Activated CD4-positive, alpha-beta T cell treated with anti-CD3 and anti-CD28 coated beads, Interleukin-2, amount 50 U/mL, for 48 hours (primary cell): ENCODE data around the gene MATCAP1.
A peak's percentile ranks its signal among the peaks of the same experiment; 100 is the strongest.

Source experiments
- DNase-seq, 2 experiments: peaks; one replicate each; pipeline ENCODE4 v3.0.0-alpha.2; 2020

The MATCAP1 gene

GRCh38 chr16:67207249-67208091 is 23.7 kb upstream of the MATCAP1 start:
- no peak for DNase-seq

DNA sequence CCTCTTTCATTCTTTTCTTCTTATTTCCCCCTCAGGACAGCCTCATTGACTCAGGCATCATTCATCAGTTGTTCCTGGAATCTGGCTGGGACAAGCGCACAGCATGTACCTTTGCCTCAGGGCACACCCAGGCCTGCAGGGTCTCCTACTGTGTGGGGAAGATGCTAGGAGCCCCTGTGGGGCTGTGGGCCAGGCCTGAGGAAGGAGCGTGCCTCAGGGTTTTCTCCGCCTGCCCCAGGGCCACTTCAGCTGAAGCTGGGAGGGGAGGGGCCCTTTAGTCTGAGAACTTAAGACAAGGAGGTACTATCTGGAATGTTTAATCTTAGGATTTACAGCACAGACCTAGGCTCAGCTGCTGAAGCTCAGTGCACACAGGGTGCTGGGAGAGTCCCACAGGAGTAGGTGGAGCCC is 23.1 kb upstream of the MATCAP1 start:
- DNase-seq = no peak

DNA sequence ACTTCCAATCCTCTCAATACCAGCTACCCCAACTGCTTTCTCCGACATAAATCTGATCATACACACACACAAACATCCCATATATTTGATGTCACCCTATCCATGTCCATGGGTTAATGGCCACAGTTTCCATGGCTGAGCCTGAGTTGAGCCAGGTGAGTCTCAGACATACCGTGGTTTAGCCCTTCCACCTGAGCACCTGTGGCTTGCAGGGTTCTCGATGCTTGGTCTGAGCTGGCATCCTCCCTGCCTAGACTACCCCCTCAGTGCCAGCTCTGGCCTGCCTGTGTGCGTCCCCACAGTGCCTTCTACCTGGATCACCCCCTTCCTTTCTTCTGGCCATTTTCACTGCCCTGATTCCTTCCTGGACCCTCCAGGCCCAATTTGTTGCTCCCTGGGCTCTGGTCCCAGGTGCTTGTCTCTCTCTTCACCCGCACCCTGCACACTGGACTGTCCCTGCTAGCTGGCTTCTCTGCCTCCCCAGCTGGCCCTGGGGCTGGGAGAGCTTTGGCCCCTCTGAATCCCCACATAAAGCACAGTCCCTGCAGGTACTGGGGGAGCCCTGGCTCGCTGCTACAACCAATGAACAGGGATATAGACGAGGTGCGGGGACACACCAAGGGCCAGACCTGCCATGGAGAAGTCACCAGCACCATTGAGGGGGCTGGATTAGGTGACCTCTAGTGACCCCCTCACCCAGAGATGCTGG is 22.5 kb upstream of the MATCAP1 start:
- DNase-seq = no peak

GRCh38 chr16:67204076-67204475 is 20.3 kb upstream of the MATCAP1 start:
- no peak for DNase-seq

DNA sequence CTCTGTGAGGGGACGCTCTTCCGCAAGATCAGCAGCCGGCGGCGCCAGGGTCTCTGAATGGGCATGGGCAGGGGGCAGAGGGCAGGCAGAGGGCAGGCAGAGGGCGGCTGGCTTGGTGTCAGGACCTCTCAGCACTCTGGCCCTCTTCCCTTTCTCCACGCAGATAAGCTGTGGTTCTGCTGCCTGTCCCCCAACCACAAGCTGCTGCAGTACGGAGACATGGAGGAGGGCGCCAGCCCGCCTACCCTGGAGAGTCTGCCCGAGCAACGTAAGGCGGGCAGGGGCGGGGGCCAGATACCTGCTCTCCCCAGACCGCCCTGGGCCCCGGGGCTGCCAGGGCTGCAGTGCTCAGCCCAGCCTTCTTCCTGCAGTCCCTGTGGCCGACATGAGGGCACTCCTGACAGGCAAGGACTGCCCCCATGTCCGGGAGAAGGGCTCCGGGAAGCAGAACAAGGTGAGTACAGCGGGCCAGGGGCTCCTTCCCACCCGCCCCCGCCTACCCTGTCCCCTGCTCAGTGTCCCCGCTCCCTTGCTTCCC is 19.3 kb upstream of the MATCAP1 start:
- no peak for DNase-seq

DNA sequence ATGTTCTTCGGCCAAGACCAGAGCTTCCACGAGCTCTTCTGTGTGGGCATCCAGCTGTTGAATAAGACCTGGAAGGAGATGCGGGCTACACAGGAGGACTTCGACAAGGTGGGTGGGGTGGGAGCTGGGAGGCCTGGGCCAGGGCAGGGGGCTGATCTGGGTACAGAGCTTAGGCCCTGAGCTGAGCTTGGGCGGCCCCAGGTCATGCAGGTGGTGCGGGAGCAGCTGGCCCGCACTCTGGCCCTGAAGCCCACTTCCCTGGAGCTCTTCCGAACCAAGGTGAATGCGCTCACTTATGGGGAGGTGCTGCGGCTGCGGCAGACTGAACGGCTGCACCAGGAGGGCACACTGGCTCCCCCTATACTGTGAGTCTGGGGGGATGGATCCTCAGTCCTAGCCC is 18.7 kb upstream of the MATCAP1 start:
- DNase-seq = no peak

GRCh38 chr16:67201411-67202345 is 17.9 kb upstream of the MATCAP1 start:
- DNase-seq = no peak

DNA sequence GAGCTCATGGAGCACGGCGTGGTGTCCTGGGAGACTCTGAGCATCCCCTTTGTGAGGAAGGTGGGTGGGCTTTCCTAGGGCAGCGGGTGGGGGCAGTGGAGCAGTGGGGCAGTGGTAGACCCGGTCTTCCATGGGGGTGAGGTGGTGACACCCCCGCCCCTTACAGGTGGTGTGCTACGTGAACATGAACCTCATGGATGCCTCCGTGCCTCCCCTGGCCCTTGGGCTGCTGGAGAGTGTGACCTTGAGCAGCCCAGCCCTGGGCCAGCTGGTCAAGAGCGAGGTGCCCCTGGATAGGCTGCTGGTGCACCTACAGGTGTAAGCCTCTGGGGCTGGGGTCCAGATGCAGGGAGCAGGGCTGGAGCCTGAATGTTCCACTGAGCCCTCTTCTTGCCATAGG is 16.7 kb upstream of the MATCAP1 start:
- no peak for DNase-seq

DNA sequence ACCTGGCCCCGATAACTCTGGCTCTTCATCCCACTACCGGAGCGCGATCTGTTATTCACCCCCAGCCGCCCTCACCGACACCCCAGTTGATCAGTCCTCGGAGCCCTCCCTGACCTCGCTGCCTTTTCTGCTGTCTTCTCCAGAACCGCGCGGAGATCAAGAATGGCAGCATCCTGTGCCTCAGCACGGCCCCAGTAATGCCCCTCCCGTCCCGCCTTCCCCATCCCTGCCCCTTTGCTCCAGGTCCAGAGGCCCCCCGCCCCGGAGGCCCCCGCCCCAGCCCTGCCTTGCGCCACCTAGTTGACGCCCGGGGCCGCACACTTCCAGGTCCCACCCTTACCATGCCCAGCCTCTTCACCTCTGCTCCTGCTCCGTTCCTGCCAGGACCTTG is 16.0 kb upstream of the MATCAP1 start:
- no peak for DNase-seq

DNA sequence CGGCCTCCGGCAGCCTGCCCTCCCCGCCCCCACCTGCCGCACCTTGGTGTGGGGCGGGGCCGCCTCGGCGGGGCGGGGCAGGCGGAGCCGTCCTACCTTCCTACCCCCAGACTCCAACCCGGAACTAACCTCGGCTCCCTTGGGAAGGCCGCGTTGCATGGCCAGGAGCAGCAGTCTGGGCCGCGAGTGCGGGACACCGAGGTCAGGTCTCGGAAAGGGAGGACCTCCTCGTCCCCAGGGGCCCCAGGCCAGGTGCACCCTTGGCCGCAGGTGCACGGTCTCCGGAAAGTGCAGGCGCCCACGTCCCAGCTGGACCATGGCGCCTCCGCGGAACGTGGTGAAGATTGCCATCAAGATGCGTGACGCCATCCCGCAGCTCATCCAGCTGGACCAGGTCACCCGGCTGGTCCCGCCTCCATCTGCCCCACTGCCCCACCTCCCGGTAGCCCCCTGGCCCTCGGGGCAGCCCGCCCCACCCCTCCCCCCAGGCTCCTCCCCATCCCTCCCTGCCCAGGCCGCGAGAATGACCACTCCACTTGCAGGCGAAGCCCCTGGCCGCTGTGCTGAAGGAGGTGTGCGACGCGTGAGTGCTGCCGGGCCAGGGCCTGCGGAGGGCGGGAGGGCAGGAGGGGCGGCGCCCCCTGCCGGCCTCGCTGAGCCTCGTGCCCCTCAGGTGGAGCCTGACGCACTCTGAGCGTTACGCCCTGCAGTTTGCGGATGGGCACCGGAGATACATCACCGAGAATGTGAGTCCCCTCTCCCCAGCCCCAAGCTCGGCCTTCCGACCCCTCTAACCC is 15.4 kb upstream of the MATCAP1 start, which contains the start of gene ELMO3:
ELMO3 (plus strand) TSS at position 121 of the 797 bp plus-strand sequence; CDS start at position 317, 196 bp downstream.
- DNase-seq = no peak

GRCh38 chr16:67198238-67198734 is 14.5 kb upstream of the MATCAP1 start:
- DNase-seq = peak in 1 of 2 experiments; percentile 39

DNA sequence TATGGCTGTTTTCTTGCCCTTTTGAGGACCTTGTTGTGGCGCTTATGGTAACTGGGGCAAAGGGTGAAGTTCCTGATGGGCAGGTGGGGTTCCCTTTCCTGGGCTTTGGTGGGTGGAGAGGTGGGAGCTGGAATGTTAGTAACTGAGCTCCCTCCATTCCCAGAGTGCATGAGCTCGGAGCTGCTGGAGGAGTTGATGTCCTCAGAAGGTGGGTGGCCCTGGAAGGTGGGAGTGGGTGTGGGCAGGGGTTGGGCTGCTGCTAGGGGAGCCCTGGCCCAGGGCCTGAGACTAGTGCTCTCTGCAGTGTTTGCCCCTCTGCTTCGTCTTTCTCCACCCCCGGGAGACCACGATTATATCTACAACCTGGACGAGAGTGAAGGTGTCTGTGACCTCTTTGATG is 13.9 kb upstream of the MATCAP1 start:
- DNase-seq = no peak

DNA sequence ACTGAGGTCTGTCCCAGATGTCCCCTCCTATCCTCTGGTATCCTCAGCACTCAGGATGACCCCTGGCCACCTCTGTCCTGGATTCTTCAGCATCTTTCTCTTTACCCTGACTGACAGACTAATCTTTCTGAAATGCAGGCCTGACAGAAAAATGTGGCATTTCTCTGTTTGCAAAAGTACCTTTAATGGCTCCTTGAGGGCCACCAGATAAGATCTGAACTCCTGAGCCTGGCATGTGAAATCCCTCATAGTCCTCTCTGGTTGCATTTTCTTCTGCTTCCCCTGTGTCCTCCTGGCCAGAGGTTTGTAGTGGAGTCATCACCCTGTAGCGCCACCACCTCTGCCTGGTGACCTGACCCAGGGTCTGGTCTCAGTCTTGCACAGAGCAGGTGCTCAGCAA is 13.1 kb upstream of the MATCAP1 start:
- no peak for DNase-seq

- DNase-seq = no peak
These were observed 11.9 kb upstream of the MATCAP1 start for GRCh38 chr16:67195676-67196075.

DNA sequence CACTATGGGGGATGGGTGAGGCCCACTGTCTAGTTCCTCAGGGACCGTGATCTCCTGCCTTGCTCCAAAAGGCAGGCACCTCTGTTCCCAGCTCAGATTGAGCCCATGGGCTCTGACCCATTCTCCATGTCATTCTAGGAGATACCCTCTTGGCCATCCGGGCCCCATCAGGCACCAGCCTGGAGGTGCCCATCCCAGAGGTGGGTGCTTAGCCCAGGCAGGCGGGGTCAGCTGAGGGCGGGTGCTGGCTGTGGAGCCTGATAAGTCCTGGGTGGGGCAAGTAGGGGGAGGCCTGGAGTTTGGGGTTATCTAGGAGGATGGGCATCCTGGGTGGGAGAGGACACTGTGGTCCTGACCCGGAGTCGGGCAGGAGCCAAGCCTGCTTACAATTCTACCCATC is 10.5 kb upstream of the MATCAP1 start:
- no peak for DNase-seq

DNA sequence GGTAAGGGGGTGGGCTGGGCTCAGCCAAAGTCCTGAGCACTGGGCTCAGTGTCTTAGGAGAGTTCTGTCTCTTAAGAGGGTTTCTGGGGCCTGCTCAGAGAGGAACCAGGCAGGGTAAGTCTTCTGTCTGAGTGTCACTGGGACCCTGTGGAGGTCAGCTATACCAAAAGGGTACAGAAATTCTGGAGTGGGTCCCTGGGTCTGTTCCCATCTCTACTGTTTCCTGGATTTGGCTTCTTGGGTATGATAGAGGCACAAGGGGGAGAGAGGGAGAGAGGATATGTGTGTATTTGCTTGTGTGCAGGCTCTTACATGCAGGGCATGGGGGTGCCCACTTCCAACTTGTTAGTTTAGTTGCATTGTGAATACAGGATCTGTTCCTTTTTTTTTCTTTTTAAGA is 9.8 kb upstream of the MATCAP1 start:
- no peak for DNase-seq

DNA sequence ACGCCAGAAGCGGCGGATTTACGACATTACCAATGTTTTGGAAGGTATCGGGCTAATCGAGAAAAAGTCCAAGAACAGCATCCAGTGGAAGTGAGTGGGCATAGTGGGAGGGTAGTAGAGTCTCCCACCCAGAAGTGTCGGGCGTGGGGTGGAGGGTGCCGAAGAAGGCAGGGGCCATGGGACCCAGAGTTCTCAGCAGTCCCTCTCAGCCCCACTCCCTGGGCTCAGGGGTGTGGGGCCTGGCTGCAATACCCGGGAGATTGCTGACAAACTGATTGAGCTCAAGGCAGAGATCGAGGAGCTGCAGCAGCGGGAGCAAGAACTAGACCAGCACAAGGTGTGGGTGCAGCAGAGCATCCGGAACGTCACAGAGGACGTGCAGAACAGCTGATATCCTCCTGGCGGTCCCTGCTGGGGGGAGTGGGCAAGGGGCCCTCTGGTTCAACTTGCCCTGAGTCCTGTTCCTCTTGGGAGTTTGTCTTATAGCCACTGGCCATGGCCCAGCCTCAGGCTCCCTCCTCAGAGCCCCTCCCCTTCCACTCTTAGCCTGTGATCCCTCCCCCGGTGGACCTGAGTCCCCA is 9.1 kb upstream of the MATCAP1 start:
- DNase-seq = no peak

DNA sequence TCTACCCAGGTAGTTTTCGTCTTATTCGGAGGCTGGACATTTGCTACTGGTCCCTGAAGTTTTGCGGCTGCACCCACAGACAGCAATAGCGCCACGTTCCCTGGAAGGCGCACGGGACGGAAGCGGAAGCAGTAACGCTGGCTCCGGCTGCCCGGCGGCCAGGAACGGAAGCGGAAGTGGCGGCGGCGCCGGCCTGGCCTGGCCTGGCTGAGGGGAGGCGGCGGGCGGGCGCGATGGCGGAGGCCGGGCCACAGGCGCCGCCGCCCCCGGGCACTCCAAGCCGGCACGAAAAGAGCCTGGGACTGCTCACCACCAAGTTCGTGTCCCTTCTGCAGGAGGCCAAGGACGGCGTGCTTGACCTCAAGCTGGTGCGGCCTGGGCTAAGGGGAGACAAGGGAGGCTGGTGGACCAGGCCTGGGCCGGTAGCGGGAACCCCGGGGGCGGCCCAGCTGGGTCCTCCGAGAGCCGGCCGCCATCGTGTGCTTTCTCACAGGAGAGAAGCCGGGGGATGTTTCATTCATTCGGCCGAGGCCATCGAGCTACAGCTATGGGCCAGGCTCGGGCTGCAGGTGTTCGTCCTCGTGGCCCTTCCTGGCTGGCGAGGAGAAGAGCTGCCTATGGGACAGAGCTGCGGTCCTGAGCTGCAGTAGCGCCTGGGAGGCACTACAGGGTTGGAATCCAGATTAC is 8.4 kb upstream of the MATCAP1 start, which contains the start of gene E2F4:
E2F4 (plus strand) TSS at position 161 of the 687 bp plus-strand sequence; CDS start at position 234, 73 bp downstream.
- peak; percentile 89 to 91 for DNase-seq

DNA sequence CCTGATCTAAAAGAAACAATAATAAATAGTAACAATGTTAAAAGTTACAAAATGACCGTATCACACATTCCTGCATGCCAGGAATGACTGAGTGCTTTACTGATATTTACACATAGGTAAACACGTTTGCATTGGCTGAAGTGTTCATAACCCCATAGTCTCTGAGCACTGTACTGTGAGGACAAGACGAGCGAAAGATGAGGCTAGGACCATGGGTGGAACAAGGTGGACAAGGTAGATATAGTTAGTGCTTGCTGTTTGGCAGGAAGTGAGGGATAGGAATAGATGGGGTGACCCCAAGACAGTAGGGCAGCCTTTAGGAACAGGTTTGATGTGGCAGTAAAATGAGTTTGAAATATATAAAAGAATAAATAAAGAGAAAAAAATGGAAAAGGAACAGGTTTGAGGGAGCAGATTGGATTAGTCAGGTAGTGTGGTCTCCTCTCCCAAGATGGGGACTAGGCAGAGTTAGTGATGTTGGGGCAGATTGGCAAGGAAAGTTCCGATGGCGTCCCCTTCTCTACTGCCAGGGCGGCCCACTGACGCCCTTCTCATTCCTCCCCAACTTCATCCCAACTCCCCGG is 7.7 kb upstream of the MATCAP1 start:
- DNase-seq = no peak
